Measurements from ENCODE around the gene DCC.

The DCC gene

GRCh38 chr18:52897611-52898484 lies 557.9 kb downstream of the DCC start:
- in situ Hi-C loops (cut with MboI; ENCODE audit: low sequenced_read_pairs) = no loop called here

- in situ Hi-C loops (cut with MboI; ENCODE audit: low sequenced_read_pairs) = no loop called here
Observed at GRCh38 chr18:52898485-52899058, 558.6 kb downstream of the DCC start.

GRCh38 chr18:52902188-52902587 lies 562.2 kb downstream of the DCC start:
- in situ Hi-C loops (cut with MboI; ENCODE audit: low sequenced_read_pairs) = no loop called here

GRCh38 chr18:52903857-52904256 lies 563.9 kb downstream of the DCC start:
- in situ Hi-C loops (cut with MboI; ENCODE audit: low sequenced_read_pairs) = no loop called here

DNA sequence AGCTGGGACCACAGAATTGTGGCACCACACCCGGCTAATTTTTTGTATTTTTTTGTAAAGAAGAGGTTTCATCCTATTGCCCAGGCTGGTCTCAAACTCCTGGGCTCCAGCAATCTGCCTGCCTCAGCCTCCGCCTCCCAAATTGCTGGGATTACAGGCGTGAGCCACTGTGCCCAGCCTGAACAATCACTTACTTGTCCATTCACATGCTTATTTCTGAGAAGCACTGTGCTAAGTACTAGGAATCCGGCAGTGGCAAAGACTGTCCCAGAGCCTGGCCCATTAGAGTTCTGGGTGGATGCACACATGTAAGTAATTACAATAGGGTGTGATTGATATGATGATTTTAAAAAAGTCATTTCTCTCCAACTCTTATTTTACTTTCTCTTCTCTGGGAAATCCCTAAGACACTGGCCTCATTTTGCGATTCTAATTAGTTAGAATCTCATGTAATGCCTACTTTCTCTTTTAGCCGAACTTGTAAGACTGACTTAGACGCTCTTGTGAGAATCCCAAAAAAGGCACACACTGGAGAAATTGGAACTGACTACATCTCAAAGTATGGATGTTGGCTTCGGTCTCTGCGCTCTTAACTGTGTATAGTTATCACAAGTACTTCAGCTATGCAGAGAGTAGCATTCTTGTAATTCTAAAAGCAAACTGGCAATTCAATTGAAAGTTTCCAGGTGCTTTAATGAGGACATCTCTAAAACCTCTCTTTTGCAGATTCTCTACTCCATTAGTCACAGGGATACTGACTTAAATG lies 567.7 kb downstream of the DCC start:
- in situ Hi-C loops (cut with MboI; ENCODE audit: low sequenced_read_pairs) = no loop called here

- in situ Hi-C loops (cut with MboI; ENCODE audit: low sequenced_read_pairs) = no loop called here
Observed at GRCh38 chr18:52914148-52914547, 574.2 kb downstream of the DCC start.

DNA sequence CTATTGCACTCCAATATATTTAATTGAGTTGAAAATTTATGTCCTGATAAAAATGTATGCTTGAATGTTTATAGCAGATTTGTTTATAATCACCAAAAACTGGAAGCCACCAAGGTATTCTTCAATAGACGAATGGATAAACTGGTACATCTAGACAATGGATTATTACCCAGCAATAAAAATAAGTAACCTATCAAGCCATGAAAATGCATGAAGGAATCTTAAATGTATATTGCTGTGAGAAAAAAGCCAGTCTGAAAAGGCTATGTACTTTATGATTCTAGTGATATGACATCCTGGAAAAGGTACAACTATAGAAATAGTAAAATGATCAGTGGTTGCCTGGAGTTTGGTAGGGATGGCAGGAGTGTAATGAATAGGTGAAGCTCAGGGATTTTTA lies 580.7 kb downstream of the DCC start:
- in situ Hi-C loops (cut with MboI; ENCODE audit: low sequenced_read_pairs) = no loop called here

DNA sequence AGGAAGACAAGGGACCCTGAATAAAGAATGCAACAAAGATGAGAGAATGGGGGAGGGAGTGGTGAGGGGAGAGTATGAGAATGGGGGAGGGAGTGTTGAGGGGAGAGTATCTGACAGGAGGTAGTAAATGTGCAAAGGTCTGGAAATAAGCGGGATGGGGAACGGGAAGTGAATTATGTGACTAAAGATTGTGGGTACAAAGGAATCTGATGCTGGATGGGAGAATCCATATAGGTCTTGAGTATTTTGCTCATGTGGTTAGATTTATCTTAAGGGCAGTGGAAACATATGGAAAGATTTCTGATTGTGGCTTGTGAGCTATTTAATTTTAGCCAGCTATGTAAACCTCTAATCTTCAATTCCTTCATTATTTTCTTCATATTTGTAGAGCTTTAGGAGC lies 593.4 kb downstream of the DCC start:
- in situ Hi-C loops (cut with MboI; ENCODE audit: low sequenced_read_pairs) = no loop called here

GRCh38 chr18:52936931-52937330 lies 596.9 kb downstream of the DCC start:
- in situ Hi-C loops (cut with MboI; ENCODE audit: low sequenced_read_pairs) = no loop called here

- in situ Hi-C loops (cut with MboI; ENCODE audit: low sequenced_read_pairs) = no loop called here
Observed at GRCh38 chr18:52937840-52938239, 597.8 kb downstream of the DCC start.

DNA sequence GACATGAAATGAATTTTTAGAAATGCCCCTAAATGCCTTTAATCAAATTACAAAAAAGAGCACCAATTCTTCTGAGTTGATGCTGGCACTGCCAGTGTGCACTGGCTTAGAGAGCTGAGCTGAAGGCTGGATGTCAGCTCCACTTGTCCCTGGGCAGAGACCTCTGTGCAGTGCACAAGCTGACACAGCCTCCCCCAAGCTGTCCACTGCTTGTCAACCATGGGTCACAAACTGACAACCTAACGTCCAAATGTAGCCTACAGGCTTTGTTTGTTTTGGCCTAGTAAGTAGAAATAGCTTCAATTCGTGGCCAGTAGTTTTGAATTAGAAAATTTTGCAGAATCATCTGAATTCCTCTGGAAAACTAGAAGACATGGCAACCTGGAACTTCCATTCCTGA lies 605.6 kb downstream of the DCC start:
- in situ Hi-C loops (cut with MboI; ENCODE audit: low sequenced_read_pairs) = no loop called here

GRCh38 chr18:52948868-52949444 lies 609.0 kb downstream of the DCC start:
- in situ Hi-C loops (cut with MboI; ENCODE audit: low sequenced_read_pairs) = no loop called here

DNA sequence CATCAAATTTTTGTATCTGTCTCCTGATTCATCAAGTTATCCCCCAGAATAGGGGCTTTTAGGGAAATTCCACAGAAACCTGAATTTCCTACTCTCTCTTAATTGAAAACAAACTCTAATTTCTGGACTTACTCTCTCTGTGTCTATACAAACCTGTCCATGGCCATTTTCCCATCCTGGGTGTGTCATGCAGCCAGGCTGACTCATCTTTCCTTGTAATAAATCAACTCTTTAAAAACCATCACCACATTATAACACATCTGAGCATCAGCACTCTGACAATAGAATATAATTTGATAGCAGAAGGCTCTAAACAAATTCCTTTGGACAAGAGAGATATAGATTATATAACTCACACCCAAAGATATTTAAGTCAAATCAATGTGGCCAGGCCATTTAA lies 610.2 kb downstream of the DCC start:
- in situ Hi-C loops (cut with MboI; ENCODE audit: low sequenced_read_pairs) = no loop called here

GRCh38 chr18:52953387-52953786 lies 613.4 kb downstream of the DCC start:
- in situ Hi-C loops (cut with MboI; ENCODE audit: low sequenced_read_pairs) = no loop called here

DNA sequence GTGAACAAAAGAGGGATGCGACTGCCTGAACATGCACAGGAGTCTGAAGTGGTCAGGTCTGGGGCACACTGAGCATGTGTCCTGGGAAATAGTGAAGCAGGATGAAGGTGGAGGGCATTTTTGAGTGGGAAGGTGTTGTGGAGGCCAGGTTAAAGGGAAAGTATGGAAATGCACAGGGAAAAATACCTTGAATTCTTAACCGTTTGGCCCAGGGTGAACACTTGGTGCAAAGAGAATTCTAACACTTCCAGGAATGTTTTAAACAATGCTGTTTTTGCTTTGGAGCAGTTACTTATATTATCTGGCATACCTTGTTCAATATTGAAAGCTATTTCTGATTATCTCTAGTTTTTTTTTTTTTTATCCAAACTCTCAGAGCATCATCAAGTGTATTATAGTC lies 623.5 kb downstream of the DCC start:
- in situ Hi-C loops (cut with MboI; ENCODE audit: low sequenced_read_pairs) = no loop called here

DNA sequence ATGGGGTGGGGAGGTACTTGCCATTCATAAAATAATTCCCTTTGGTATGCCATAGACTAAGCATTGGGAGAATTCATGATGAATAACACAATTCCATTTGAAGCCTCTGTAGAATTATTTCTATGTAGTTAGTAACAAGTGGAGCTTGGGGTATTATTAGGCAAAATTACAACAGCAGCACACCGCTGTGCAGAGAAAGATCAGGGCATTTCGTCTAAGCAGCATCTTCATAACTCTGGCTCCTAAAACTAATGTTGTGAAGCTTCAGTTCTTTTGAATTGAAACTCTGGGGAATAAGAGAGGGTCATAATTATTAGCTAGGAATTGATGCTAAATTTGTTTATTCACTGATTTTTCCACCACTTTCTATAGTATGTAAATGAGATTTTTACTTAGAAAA lies 630.7 kb downstream of the DCC start:
- in situ Hi-C loops (cut with MboI; ENCODE audit: low sequenced_read_pairs) = no loop called here

- in situ Hi-C loops (cut with MboI; ENCODE audit: low sequenced_read_pairs) = no loop called here
Observed at GRCh38 chr18:52971097-52971496, 631.1 kb downstream of the DCC start.

GRCh38 chr18:52979892-52980291 lies 639.9 kb downstream of the DCC start:
- in situ Hi-C loops (cut with MboI; ENCODE audit: low sequenced_read_pairs) = no loop called here

DNA sequence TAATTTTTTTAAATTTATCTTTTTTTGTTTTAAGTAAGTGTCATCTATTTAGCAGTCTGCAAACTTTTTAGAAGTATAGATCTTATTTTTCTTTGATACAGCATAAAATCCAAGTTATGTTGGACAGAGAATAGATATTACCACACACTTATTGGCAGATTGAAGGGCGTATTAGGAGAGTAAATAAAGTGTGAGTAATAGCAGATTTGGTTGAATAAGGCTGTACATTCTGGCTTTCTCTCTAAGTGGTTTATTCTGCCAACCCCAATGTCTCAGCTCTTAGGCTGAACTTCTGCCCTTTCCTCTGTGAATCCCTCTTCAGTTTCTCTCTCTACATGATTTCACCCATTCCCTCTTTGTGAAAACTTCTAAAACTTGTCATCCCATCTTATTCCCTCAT lies 651.2 kb downstream of the DCC start:
- in situ Hi-C loops (cut with MboI; ENCODE audit: low sequenced_read_pairs) = no loop called here

GRCh38 chr18:52992041-52992440 lies 652.0 kb downstream of the DCC start:
- in situ Hi-C loops (cut with MboI; ENCODE audit: low sequenced_read_pairs) = no loop called here

GRCh38 chr18:52995875-52996274 lies 655.9 kb downstream of the DCC start:
- in situ Hi-C loops (cut with MboI; ENCODE audit: low sequenced_read_pairs) = no loop called here

DNA sequence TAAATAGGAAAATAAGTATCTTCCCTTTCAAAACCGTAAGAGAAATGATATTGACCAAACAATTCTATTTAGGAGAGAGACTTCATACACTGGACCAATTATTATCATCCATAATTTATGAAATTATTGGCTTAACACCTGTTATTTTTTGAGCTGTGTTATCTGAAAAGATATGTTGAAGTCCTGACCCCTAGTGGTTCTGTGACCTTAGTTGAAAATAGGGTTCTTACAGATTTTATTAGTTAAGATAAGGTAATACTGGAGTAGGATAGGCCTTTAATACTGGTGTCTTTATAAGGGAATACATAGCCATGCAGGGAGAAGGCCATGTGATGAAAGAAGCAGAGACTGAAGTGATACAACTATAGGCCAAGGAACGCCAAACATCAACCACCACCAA lies 659.6 kb downstream of the DCC start:
- in situ Hi-C loops (cut with MboI; ENCODE audit: low sequenced_read_pairs) = no loop called here
